IMR-90 (cell line): Measurements from ENCODE around the gene AGAP1. TPM values are rescaled to one million over a fixed set of nuclear protein-coding genes. Genes with fewer than 3 reads are reported as not detected.

Source experiments
- ATAC-seq: fragments of 200-7000 bp; cut with Tn5 transposase; 2 replicates; pipeline ENCODE4 v1.9.1; 2020; ENCODE audit warnings: low read depth, mild to moderate bottlenecking, moderate library complexity
- BruUV-seq: library from RNA; stranded (reverse); fragments of 400-500 nt; replicated peaks from 2 replicates; lab custom pipeline; 2021; lab: Mats Ljungman, UMichigan
- CTCF ChIA-PET: fragments of 300-600 bp; formaldehyde crosslinking; extraction: SDS; loops from one replicate; lab custom pipeline; 2021; ENCODE audit warnings: antibody characterized with exemption; lab: Yijun Ruan, JAX
- POLR2A ChIA-PET: fragments of 300-600 bp; sonication (Branson Sonifier 250); formaldehyde crosslinking; loops from one replicate; lab custom pipeline; 2022; ENCODE audit warnings: antibody characterized with exemption; ENCODE audit not compliant: unreplicated experiment; lab: Charles Lee
- DNase-seq: peaks from one replicate; pipeline ENCODE4 v3.0.0; 2013
- H2AFZ ChIP-seq: replicated peaks from 2 replicates; pipeline ENCODE3; 2013; ENCODE audit warnings: low read length, mild to moderate bottlenecking; ENCODE audit not compliant: poor library complexity
- H2AK5ac ChIP-seq: 2 replicates; pipeline ENCODE4 v1.6.1; 2013; ENCODE audit warnings: low read depth, low read length, inconsistent platforms
- H2AK9ac ChIP-seq: replicated peaks from 2 replicates; pipeline ENCODE3; 2013; ENCODE audit warnings: mild to moderate bottlenecking, low read depth, low read length, moderate library complexity; ENCODE audit not compliant: poor library complexity
- H2BK120ac ChIP-seq: 2 replicates; pipeline ENCODE4 v1.6.1; 2013; ENCODE audit warnings: low read depth, low read length, inconsistent platforms
- H2BK15ac ChIP-seq: 3 replicates; pipeline ENCODE4 v1.6.1; 2013; ENCODE audit warnings: low read depth, low read length, inconsistent platforms
- H2BK20ac ChIP-seq: 2 replicates; pipeline ENCODE4 v1.6.1; 2013; ENCODE audit warnings: low read depth, mild to moderate bottlenecking, inconsistent platforms, low read length, moderate library complexity
- H2BK5ac ChIP-seq: 2 replicates; pipeline ENCODE4 v1.6.1; 2013; ENCODE audit warnings: mild to moderate bottlenecking, low read depth, low read length, inconsistent platforms; ENCODE audit not compliant: poor library complexity, severe bottlenecking
- H3K14ac ChIP-seq: replicated peaks from 2 replicates; pipeline ENCODE4 v1.6.1; 2013; ENCODE audit warnings: low read depth, low read length, inconsistent platforms
- H3K18ac ChIP-seq: 2 replicates; pipeline ENCODE4 v1.6.1; 2013; ENCODE audit warnings: low read depth, low read length, control low read depth
- H3K23ac ChIP-seq: 2 replicates; pipeline ENCODE4 v1.6.1; 2013; ENCODE audit warnings: low read depth, low read length, inconsistent platforms
- H3K27ac ChIP-seq: 2 replicates; pipeline ENCODE4 v1.5.1; 2013; ENCODE audit warnings: mild to moderate bottlenecking, control low read depth, low read length; ENCODE audit not compliant: insufficient read depth
- H3K27me3 ChIP-seq: 2 replicates; pipeline ENCODE4 v1.6.1; 2013; ENCODE audit warnings: low read length; ENCODE audit not compliant: control insufficient read depth, insufficient read depth
- H3K36me3 ChIP-seq: 2 replicates; pipeline ENCODE4 v1.6.1; 2013; ENCODE audit warnings: low read length, mixed read lengths; ENCODE audit not compliant: control insufficient read depth, insufficient read depth
- H3K4ac ChIP-seq: 2 replicates; pipeline ENCODE4 v1.6.1; 2013; ENCODE audit warnings: low read depth, low read length, inconsistent platforms
- H3K4me1 ChIP-seq: 2 replicates; pipeline ENCODE4 v1.6.1; 2013; ENCODE audit warnings: low read length, mixed read lengths; ENCODE audit not compliant: control insufficient read depth, insufficient read depth
- H3K4me2 ChIP-seq: 2 replicates; pipeline ENCODE4 v1.6.1; 2013; ENCODE audit warnings: low read depth, mild to moderate bottlenecking, control low read depth, low read length, moderate library complexity
- H3K4me3 ChIP-seq: 2 replicates; pipeline ENCODE4 v1.5.1; 2013; ENCODE audit warnings: low read depth, mild to moderate bottlenecking, control low read depth, low read length, moderate library complexity; ENCODE audit not compliant: insufficient read depth
- H3K56ac ChIP-seq: 2 replicates; pipeline ENCODE4 v1.6.1; 2013; ENCODE audit warnings: low read length, inconsistent platforms; ENCODE audit not compliant: insufficient read depth; ENCODE audit errors: extremely low read depth
- H3K79me1 ChIP-seq, 2 experiments: 2 replicates each; pipeline ENCODE4 v1.6.1; 2013; ENCODE audit warnings: low read length in 2 of 2, inconsistent platforms in 1 of 2, low read depth in 1 of 2
- H3K9ac ChIP-seq: 2 replicates; pipeline ENCODE4 v1.6.1; 2013; ENCODE audit warnings: low read depth, low read length, control low read depth
- H3K9me1 ChIP-seq: 2 replicates; pipeline ENCODE4 v1.6.1; 2013; ENCODE audit warnings: low read length, inconsistent platforms; ENCODE audit not compliant: insufficient read depth
- H3K9me3 ChIP-seq: 2 replicates; pipeline ENCODE4 v1.6.1; 2013; ENCODE audit warnings: low read length; ENCODE audit not compliant: control insufficient read depth, insufficient read depth
- H4K20me1 ChIP-seq: 2 replicates; pipeline ENCODE4 v1.6.1; 2013; ENCODE audit warnings: low read length, inconsistent platforms; ENCODE audit not compliant: insufficient read depth
- H4K5ac ChIP-seq: 2 replicates; pipeline ENCODE4 v1.6.1; 2013; ENCODE audit warnings: mild to moderate bottlenecking, low read depth, low read length, control low read depth
- H4K8ac ChIP-seq, 2 experiments: 2 replicates each; pipeline ENCODE4 v1.6.1; 2013; ENCODE audit warnings: low read depth in 2 of 2, low read length in 2 of 2, control low read depth in 1 of 2, inconsistent platforms in 1 of 2
- H4K91ac ChIP-seq: 2 replicates; pipeline ENCODE4 v1.6.1; 2013; ENCODE audit warnings: low read depth, low read length, inconsistent platforms; ENCODE audit not compliant: insufficient read depth
- CHD1 ChIP-seq: IDR thresholded peaks from 2 replicates; pipeline ENCODE4 v1.6.1; 2012; ENCODE audit warnings: low read depth, low read length, improper control_type of control experiment
- FOS ChIP-seq: fragments of 150-350 bp; IDR thresholded peaks from 2 replicates; pipeline ENCODE4 v1.6.1; 2016; ENCODE audit warnings: low read depth, low read length
- RAD21 ChIP-seq: IDR thresholded peaks from 2 replicates; pipeline ENCODE4 v1.6.1; 2012; ENCODE audit warnings: low read length, improper control_type of control experiment
- WGBS, 2 experiments: methylation state at CpG; one replicate each; pipeline versions ENCODE4 v1.1.5 to v1.1.7; 2013; ENCODE audit warnings: missing lambda C conversion rate in 2 of 2; ENCODE audit not compliant: insufficient read length in 1 of 2; ENCODE audit errors: extremely low coverage in 2 of 2; 5-methylcytosine and 5-hydroxymethylcytosine counted together
- dilution Hi-C: fragments of 300-500 bp; cut with HindIII; formaldehyde crosslinking; loops from one replicate; pipeline ENCODE4 v1.14.3; 2018; ENCODE audit warnings: low sequenced_read_pairs; ENCODE audit not compliant: unreplicated experiment
- in situ Hi-C: fragments of 300-500 bp; cut with MboI; formaldehyde crosslinking; loops from 3 replicates; pipeline ENCODE4 v1.14.3; 2019; ENCODE audit warnings: low sequenced_read_pairs, inconsistent platforms, mixed read lengths
- intact Hi-C: fragments of 100-400 bp; cut with micrococcal nuclease; formaldehyde crosslinking; loops from 2 replicates; pipeline ENCODE4 v1.10.0; 2022
- polyA plus RNA-seq, 3 experiments: library from polyadenylated mRNA; depleted of rRNA; stranded (reverse); fragments of >200 nt; gene quantifications; 2 replicates each; pipeline ENCODE4 v1.2.3, GENCODE V29; 2012; ENCODE audit warnings: low replicate concordance in 1 of 3
- total RNA-seq: library from RNA; depleted of rRNA; stranded (reverse); fragments of >200 nt; gene quantifications from 2 replicates; pipeline ENCODE4 v1.2.3, GENCODE V29; 2012

Gene AGAP1
- total and polyA plus RNA-seq, 2 of the 4 experiments (the other 2 are of a cell fraction), result 15.1 to 16.4 TPM

DNA sequence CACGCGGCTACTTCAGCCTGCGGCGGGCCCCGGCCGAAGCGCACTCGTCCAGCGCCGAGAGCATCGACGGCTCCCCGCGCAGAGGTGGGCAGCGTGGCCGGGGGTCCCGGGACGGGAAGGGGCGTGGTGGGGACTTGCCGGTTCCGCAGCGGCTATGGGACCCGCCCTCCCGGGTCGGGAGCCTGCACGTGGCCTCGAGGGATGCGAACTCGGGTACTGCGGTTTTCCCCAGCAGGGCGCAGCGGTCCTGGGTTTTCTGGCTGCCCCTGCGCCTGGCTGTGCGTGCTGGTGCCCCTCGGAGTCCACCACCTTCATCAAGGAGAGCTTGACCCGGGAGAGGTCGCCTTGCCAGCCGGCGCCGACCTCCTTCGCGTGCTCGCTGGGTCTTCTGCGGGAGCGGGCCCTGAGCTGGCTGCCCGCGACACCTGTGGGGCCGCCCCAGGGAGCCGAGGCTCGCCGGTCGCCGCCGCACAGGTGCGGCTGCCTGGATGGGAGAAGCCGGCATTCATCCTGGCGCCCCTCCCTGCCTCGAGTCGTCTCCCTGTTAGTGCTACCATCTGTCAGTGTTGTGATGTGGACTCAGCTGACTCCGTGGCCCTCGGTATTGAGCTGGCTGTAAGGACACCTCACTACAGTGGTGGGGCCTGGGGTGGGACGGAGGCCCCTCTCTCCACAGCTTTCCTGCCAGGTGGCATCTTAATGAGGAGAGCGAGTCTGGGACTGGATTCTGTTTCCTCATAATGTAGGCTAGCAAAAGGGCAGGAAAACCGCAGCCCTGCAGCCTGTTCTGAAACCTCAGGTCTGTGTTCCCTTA lies 177.3 kb downstream of the AGAP1 start:
- Histone ChIP-seq H2AK9ac (no peak overlapping the region), H4K20me1 (peaks cover 64% of the 10 kb centered on the region), H3K79me1 (peaks cover 9 to 24% of the 10 kb centered on the region in 2 experiments), H3K9me3 (no peaks in the 10 kb centered on the region), H2BK20ac (no peak overlapping the region), H2BK15ac (no peak overlapping the region), H4K91ac (no peak overlapping the region), H3K36me3 (no peaks in the 10 kb centered on the region), H2BK120ac (no peak overlapping the region), H2AFZ (no peak overlapping the region), H3K56ac (no peak overlapping the region), H3K4me2 (no peak overlapping the region), H3K9me1 (no peaks in the 10 kb centered on the region), H3K18ac (no peak overlapping the region), H4K5ac (no peak overlapping the region), H3K4me3 (no peak overlapping the region), H2AK5ac (peak overlapping the region; percentile 40; the same call in 1 of the 2 replicates), H3K4me1 (peaks cover 7% of the 10 kb centered on the region), H3K27me3 (no peaks in the 10 kb centered on the region; the same call in 1 of the 2 replicates), H4K8ac (no peak overlapping the region), H2BK5ac (no peak overlapping the region), H3K23ac (peak overlapping the region; percentile 25; the same call in 1 of the 2 replicates), H3K9ac (no peak overlapping the region), H3K14ac (no peak overlapping the region), H3K4ac (no peak overlapping the region), H3K27ac (no peak overlapping the region)
- dilution Hi-C loops (no loop called here), in situ Hi-C loops (loop anchor here (10.0 kb wide), 1 partner anchor 536 kb away; no protein-coding TSS in a partner anchor), intact Hi-C loops (loop anchor here (1.0 to 2.0 kb wide), 3 partner anchors 75 to 534 kb away; no protein-coding TSS in a partner anchor)
- TF ChIP-seq FOS (no peak), RAD21 (no peak), CHD1 (no peak)
- no peak for DNase-seq
- 31% methylated on average over 35 of the region's 64 CpGs; no CpG with 5 or more reads in 1 of the 2 experiments for WGBS, 2 experiments
- ATAC-seq, result no peak
- ChIA-PET POLR2A (no interaction called here), CTCF (interaction anchor here (0.6 to 1.2 kb wide), 4 partner anchors 56 to 120 kb away, joined by 3 to 8 read pairs (median 4); no protein-coding TSS in a partner anchor)
- no TSS peak for BruUV-seq
